IPS DF 6.9 (cell line): ENCODE data around the gene ZNF837.
"Not testable (repeated sequence)": the region's sequence is repeated elsewhere in the genome, so short reads cannot be mapped to it uniquely, and the experiment has no call there.

Experiments
- DNase-seq: peaks from one replicate; pipeline ENCODE4 v3.0.0-alpha.2; 2013; ENCODE audit warnings: low read depth, low spot score
- H3K27ac ChIP-seq: one replicate; pipeline ENCODE4 v1.5.1; 2013; ENCODE audit warnings: low read length, control low read depth
- H3K27me3 ChIP-seq: 2 replicates; pipeline ENCODE4 v1.6.1; 2013; ENCODE audit warnings: mild to moderate bottlenecking, low read length; ENCODE audit not compliant: control insufficient read depth, insufficient read depth
- H3K36me3 ChIP-seq: 2 replicates; pipeline ENCODE4 v1.6.1; 2013; ENCODE audit warnings: low read length; ENCODE audit not compliant: control insufficient read depth, insufficient read depth
- H3K4me1 ChIP-seq: 2 replicates; pipeline ENCODE4 v1.6.1; 2013; ENCODE audit warnings: low read length; ENCODE audit not compliant: control insufficient read depth, insufficient read depth
- H3K4me3 ChIP-seq: 2 replicates; pipeline ENCODE4 v1.5.1; 2013; ENCODE audit warnings: mild to moderate bottlenecking, low read length
- H3K9me3 ChIP-seq: 2 replicates; pipeline ENCODE4 v1.6.1; 2013; ENCODE audit warnings: low read length, inconsistent platforms; ENCODE audit not compliant: control insufficient read depth, insufficient read depth
- WGBS: extraction: QIAGEN DNeasy Blood & Tissue Kit; methylation state at CpG from one replicate; pipeline ENCODE4 v1.1.7; 2013; ENCODE audit warnings: mixed read lengths, missing lambda C conversion rate; ENCODE audit not compliant: insufficient read length, insufficient coverage; 5-methylcytosine and 5-hydroxymethylcytosine counted together

The ZNF837 gene

DNA sequence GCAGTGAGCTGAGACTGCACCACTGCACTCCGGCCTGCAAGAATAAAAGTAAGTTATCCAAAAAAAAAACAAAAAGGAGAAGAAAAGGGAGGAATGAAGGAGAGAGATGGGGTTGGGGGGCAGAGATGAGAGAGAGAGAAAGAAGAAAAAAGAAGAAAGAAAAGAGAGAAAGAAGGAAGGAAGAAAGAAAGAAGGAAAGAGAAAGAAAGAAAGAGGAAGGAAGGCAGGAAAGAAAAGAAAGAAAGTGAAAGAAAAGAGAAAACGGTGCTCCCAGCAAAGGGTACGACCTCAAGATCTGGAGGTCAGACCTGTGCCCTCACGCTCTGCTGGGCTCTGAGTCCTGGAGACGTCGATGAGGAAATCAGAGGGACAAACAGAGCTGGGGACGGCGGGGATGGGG lies 31.2 kb downstream of the ZNF837 start:
- H3K27ac ChIP-seq, result no peak overlapping the region
- no peaks in the 10 kb centered on the region; the same call in 1 of the 2 replicates for H3K27me3 ChIP-seq
- DNase-seq, result no peak
- no peaks in the 10 kb centered on the region for H3K4me1 ChIP-seq
- no peak overlapping the region for H3K4me3 ChIP-seq
- no CpG with 5 or more reads among the region's 8 CpGs for WGBS
- H3K36me3 ChIP-seq, result no peaks in the 10 kb centered on the region; the same call in 1 of the 2 replicates
- H3K9me3 ChIP-seq, result no peaks in the 10 kb centered on the region

GRCh38 chr19:58348080-58348479 lies 32.8 kb downstream of the ZNF837 start:
- H3K27ac ChIP-seq, H3K27me3 ChIP-seq, H3K9me3 ChIP-seq, H3K36me3 ChIP-seq, DNase-seq, H3K4me1 ChIP-seq: not testable (repeated sequence)
- no CpG with 5 or more reads among the region's 12 CpGs for WGBS
- H3K4me3 ChIP-seq, result peak overlapping the region; percentile 53; the same call in 1 of the 2 replicates

GRCh38 chr19:58346961-58347929 lies 33.6 kb downstream of the ZNF837 start:
- Histone ChIP-seq H3K9me3 (no peaks in the 10 kb centered on the region), H3K27ac (no peak overlapping the region), H3K4me1 (no peaks in the 10 kb centered on the region), H3K4me3 (peak overlapping the region; percentile 53; the same call in 1 of the 2 replicates), H3K36me3 (no peaks in the 10 kb centered on the region; the same call in 1 of the 2 replicates), H3K27me3 (no peaks in the 10 kb centered on the region; the same call in 1 of the 2 replicates)
- no CpG with 5 or more reads among the region's 82 CpGs for WGBS
- no peak for DNase-seq

- no CpG with 5 or more reads among the region's 5 CpGs for WGBS
- Histone ChIP-seq H3K27me3 (no peaks in the 10 kb centered on the region; the same call in 1 of the 2 replicates), H3K4me3 (no peak overlapping the region), H3K9me3 (no peaks in the 10 kb centered on the region), H3K27ac (no peak overlapping the region), H3K36me3 (no peaks in the 10 kb centered on the region; the same call in 1 of the 2 replicates), H3K4me1 (no peaks in the 10 kb centered on the region)
- no peak for DNase-seq
Observed at GRCh38 chr19:58345558-58345957, 35.3 kb downstream of the ZNF837 start.

DNA sequence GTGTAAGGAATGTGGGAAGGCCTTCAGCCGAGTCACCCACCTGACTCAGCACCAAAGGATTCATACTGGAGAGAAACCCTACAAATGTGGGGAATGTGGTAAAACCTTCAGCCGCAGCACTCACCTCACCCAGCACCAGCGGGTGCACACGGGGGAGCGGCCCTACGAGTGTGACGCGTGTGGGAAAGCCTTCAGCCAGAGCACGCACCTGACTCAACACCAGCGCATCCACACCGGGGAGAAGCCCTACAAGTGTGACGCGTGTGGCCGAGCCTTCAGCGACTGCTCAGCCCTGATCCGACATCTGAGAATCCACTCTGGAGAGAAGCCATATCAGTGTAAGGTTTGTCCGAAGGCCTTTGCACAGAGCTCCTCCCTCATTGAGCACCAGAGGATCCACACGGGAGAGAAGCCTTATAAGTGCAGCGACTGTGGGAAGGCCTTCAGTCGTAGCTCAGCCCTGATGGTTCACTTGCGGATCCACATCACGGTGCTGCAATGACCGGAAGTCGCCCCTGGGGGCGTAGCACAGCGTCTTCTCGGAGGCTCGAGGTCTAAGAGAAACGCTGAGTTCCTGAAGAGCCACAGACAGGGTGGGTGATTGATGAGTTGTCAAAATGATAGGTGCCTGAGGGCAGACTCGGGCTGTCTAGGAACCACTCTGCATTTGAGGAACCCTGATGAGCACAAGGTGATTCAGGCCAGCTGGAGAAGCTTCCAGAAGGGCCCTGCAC lies 41.8 kb downstream of the ZNF837 start:
- Histone ChIP-seq H3K4me3 (no peak overlapping the region), H3K9me3 (no peaks in the 10 kb centered on the region), H3K27me3 (no peaks in the 10 kb centered on the region), H3K36me3 (peaks cover 6% of the 10 kb centered on the region; the same call in 1 of the 2 replicates), H3K4me1 (no peaks in the 10 kb centered on the region), H3K27ac (no peak overlapping the region)
- no peak for DNase-seq
- no CpG with 5 or more reads among the region's 30 CpGs for WGBS

DNA sequence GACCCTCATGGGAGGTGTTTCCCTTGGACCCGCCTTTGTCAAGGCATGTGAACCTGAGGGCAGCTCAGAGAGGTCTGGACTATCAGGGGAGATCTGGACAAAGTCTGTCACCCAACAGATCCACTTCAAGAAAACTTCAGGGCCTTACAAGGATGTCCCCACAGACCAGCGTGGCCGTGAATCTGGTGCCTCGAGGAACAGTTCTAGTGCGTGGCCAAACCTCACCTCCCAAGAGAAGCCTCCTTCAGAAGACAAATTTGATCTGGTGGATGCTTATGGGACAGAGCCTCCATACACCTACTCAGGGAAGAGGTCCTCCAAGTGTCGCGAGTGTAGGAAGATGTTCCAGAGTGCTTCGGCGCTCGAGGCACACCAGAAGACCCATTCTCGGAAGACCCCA lies 42.5 kb downstream of the ZNF837 start:
- no peak for DNase-seq
- peaks cover 6% of the 10 kb centered on the region; the same call in 1 of the 2 replicates for H3K36me3 ChIP-seq
- H3K4me1 ChIP-seq, result no peaks in the 10 kb centered on the region
- H3K27ac ChIP-seq, result no peak overlapping the region
- H3K4me3 ChIP-seq, result no peak overlapping the region
- H3K27me3 ChIP-seq, result no peaks in the 10 kb centered on the region
- WGBS, result no CpG with 5 or more reads among the region's 11 CpGs
- no peaks in the 10 kb centered on the region for H3K9me3 ChIP-seq

- no CpG with 5 or more reads among the region's 4 CpGs for WGBS
- Histone ChIP-seq H3K9me3 (no peaks in the 10 kb centered on the region), H3K27me3 (no peaks in the 10 kb centered on the region), H3K4me3 (no peak overlapping the region), H3K36me3 (peaks cover 6% of the 10 kb centered on the region; the same call in 1 of the 2 replicates), H3K27ac (no peak overlapping the region), H3K4me1 (no peaks in the 10 kb centered on the region)
- DNase-seq, result no peak
Observed at GRCh38 chr19:58336820-58337219, 44.0 kb downstream of the ZNF837 start.

DNA sequence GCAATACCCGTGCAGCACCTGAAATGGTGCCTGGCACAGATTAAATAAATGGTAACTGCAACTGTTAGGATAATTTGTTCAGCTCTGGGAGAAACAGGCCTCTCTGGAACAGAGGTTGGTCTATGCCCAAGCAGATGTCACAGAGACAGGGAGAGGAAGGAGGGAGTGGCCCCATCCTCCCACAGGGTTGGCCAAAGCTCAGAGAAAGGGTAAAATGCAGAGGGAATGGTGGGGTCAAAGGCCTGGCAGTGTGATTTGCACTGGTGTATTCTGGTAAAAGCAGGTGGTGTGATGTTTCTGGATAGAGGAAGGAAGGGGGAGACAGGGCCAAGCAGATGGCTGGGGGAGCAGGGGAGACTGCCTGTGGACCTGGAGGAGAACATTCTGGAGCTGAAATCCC lies 44.6 kb downstream of the ZNF837 start:
- no peaks in the 10 kb centered on the region for H3K4me1 ChIP-seq
- H3K9me3 ChIP-seq, result no peaks in the 10 kb centered on the region
- no CpG with 5 or more reads among the region's 1 CpG for WGBS
- no peak for DNase-seq
- H3K27ac ChIP-seq, result no peak overlapping the region
- H3K36me3 ChIP-seq, result peaks cover 6% of the 10 kb centered on the region; the same call in 1 of the 2 replicates
- no peak overlapping the region for H3K4me3 ChIP-seq
- no peaks in the 10 kb centered on the region for H3K27me3 ChIP-seq

GRCh38 chr19:58335630-58336029 lies 45.2 kb downstream of the ZNF837 start:
- H3K27me3 ChIP-seq, result no peaks in the 10 kb centered on the region
- no peak overlapping the region for H3K4me3 ChIP-seq
- no peak overlapping the region for H3K27ac ChIP-seq
- no peaks in the 10 kb centered on the region for H3K4me1 ChIP-seq
- no CpG with 5 or more reads among the region's 3 CpGs for WGBS
- peaks cover 6% of the 10 kb centered on the region; the same call in 1 of the 2 replicates for H3K36me3 ChIP-seq
- H3K9me3 ChIP-seq, result no peaks in the 10 kb centered on the region
- DNase-seq, result no peak

- no CpG with 5 or more reads among the region's 19 CpGs for WGBS
- Histone ChIP-seq H3K4me1 (no peaks in the 10 kb centered on the region), H3K9me3 (no peaks in the 10 kb centered on the region), H3K27ac (no peak overlapping the region), H3K27me3 (no peaks in the 10 kb centered on the region), H3K36me3 (peaks cover 6% of the 10 kb centered on the region; the same call in 1 of the 2 replicates), H3K4me3 (no peak overlapping the region)
- no peak for DNase-seq
Observed at GRCh38 chr19:58334691-58335249, 46.1 kb downstream of the ZNF837 start.
